Muscle of arm (tissue), 12 donors: Measurements from ENCODE around the gene GPS2. TPM values are rescaled to one million over a fixed set of nuclear protein-coding genes. Genes with fewer than 3 reads are reported as not detected.

Experiments
- DNase-seq: peaks from one replicate; pipeline ENCODE4 v3.0.0-alpha.2; 2013
- polyA plus RNA-seq, 12 donors: library from polyadenylated mRNA; unstranded; fragments of 120-200 nt; gene quantifications; one replicate each; pipeline ENCODE4 v1.2.1, GENCODE V29; 2013; ENCODE audit not compliant: insufficient read length in 12 of 12

Gene GPS2
- polyA plus RNA-seq, 12 donors, result 56.0 to 125 (median 60.5) TPM; not detected in 1

- DNase-seq, result no peak
These were observed 35.7 kb downstream of the GPS2 start for GRCh38 chr17:7279448-7279847.

- DNase-seq, result no peak
These were observed 48.4 kb downstream of the GPS2 start for GRCh38 chr17:7266784-7267183.

GRCh38 chr17:7263801-7264078 is 51.4 kb downstream of the GPS2 start:
- DNase-seq, result no peak

GRCh38 chr17:7262935-7263800 is 52.0 kb downstream of the GPS2 start:
- no peak for DNase-seq

Other genes starting within 250 kb of the GPS2 start
- gene CLEC10A, start 235.1 kb downstream of the GPS2 start, polyA plus RNA-seq, result 1 to 10 TPM in 10 of 12 donors, not detected in 2; 1.1 to 4.4 (median 1.5) TPM
- 1 to 10 TPM in 2 of 12 donors, under 1 TPM in 8, not detected in 2; 0.12 to 1.9 (median 0.33) TPM for gene ASGR2, start 200.5 kb downstream of the GPS2 start, polyA plus RNA-seq
- gene ASGR1, start 136.0 kb downstream of the GPS2 start, polyA plus RNA-seq, result 1 to 10 TPM in 10 of 12 donors, not detected in 2; 1.4 to 10.0 (median 2.2) TPM
- gene DLG4, start 95.5 kb downstream of the GPS2 start, polyA plus RNA-seq, result 10 to 100 TPM in 11 of 12 donors, not detected in 1; 14.8 to 47.6 (median 19.5) TPM
- 100 to 1,000 TPM in 11 of 12 donors, not detected in 1; 217 to 359 (median 236) TPM for gene ACADVL, start 95.4 kb downstream of the GPS2 start, polyA plus RNA-seq
- 10 to 100 TPM in 11 of 12 donors, not detected in 1; 26.7 to 49.0 (median 33.7) TPM for gene DVL2, start 80.8 kb downstream of the GPS2 start, polyA plus RNA-seq
- 10 to 100 TPM in 11 of 12 donors, not detected in 1; 22.6 to 56.9 (median 33.3) TPM for gene PHF23, start 75.9 kb downstream of the GPS2 start, polyA plus RNA-seq
- gene GABARAP, start 72.9 kb downstream of the GPS2 start, polyA plus RNA-seq, result 100 to 1,000 TPM in 11 of 12 donors, not detected in 1; 201 to 913 (median 299) TPM
- gene CTDNEP1, start 63.6 kb downstream of the GPS2 start, polyA plus RNA-seq, result 100 to 1,000 TPM in 11 of 12 donors, not detected in 1; 152 to 205 (median 181) TPM
- 10 to 100 TPM in 11 of 12 donors, not detected in 1; 32.1 to 70.1 (median 38.0) TPM for gene ELP5, start 63.1 kb downstream of the GPS2 start, polyA plus RNA-seq
- gene CLDN7, start 52.9 kb downstream of the GPS2 start, polyA plus RNA-seq, result 10 to 100 TPM in 1 of 12 donors, 1 to 10 TPM in 7, under 1 TPM in 3, not detected in 1; 0.32 to 39.4 (median 1.1) TPM
- gene SLC2A4, start 33.6 kb downstream of the GPS2 start, polyA plus RNA-seq, result 10 to 100 TPM in 10 of 12 donors, 1 to 10 TPM in 1, not detected in 1; 6.9 to 49.0 (median 19.5) TPM
- gene YBX2, start 20.7 kb downstream of the GPS2 start, polyA plus RNA-seq, result 1 to 10 TPM in 9 of 12 donors, under 1 TPM in 2, not detected in 1; 0.41 to 6.7 (median 2.3) TPM
- 100 to 1,000 TPM; 199 to 437 (median 272) TPM for gene EIF5A, start 7.7 kb downstream of the GPS2 start, polyA plus RNA-seq
- gene NEURL4, start 14.0 kb upstream of the GPS2 start, polyA plus RNA-seq, result 10 to 100 TPM in 11 of 12 donors, not detected in 1; 12.7 to 24.9 (median 17.4) TPM
- 10 to 100 TPM in 3 of 12 donors, 1 to 10 TPM in 8, not detected in 1; 2.8 to 17.4 (median 8.1) TPM for gene ACAP1, start 21.2 kb upstream of the GPS2 start, polyA plus RNA-seq
- gene KCTD11, start 36.8 kb upstream of the GPS2 start, polyA plus RNA-seq, result 1 to 10 TPM in 11 of 12 donors, not detected in 1; 5.0 to 9.0 (median 6.6) TPM
- not detected for gene TMEM95, start 39.8 kb upstream of the GPS2 start, polyA plus RNA-seq
- gene TNK1, start 65.7 kb upstream of the GPS2 start, polyA plus RNA-seq, result 1 to 10 TPM in 2 of 12 donors, under 1 TPM in 8, not detected in 2; 0.15 to 3.8 (median 0.47) TPM
- 10 to 100 TPM in 11 of 12 donors, not detected in 1; 19.8 to 52.1 (median 23.2) TPM for gene PLSCR3, start 79.2 kb upstream of the GPS2 start, polyA plus RNA-seq
- gene TMEM256, start 88.7 kb upstream of the GPS2 start, polyA plus RNA-seq, result 10 to 100 TPM in 11 of 12 donors, not detected in 1; 45.1 to 67.7 (median 49.8) TPM
- 10 to 100 TPM in 11 of 12 donors, not detected in 1; 17.0 to 37.6 (median 24.5) TPM for gene NLGN2, start 92.5 kb upstream of the GPS2 start, polyA plus RNA-seq
- gene SPEM1, start 105.0 kb upstream of the GPS2 start, polyA plus RNA-seq, result not detected
- not detected for gene SPEM2, start 110.3 kb upstream of the GPS2 start, polyA plus RNA-seq
- gene SPEM3, start 113.5 kb upstream of the GPS2 start, polyA plus RNA-seq, result not detected
- gene TMEM102, start 120.1 kb upstream of the GPS2 start, polyA plus RNA-seq, result 1 to 10 TPM in 3 of 12 donors, under 1 TPM in 7, not detected in 2; 0.62 to 2.2 (median 0.86) TPM
- gene FGF11, start 124.2 kb upstream of the GPS2 start, polyA plus RNA-seq, result 10 to 100 TPM in 1 of 12 donors, 1 to 10 TPM in 9, under 1 TPM in 1, not detected in 1; 0.97 to 15.9 (median 2.4) TPM
- 10 to 100 TPM in 11 of 12 donors, not detected in 1; 35.1 to 91.7 (median 79.7) TPM for gene CHRNB1, start 129.7 kb upstream of the GPS2 start, polyA plus RNA-seq
- 10 to 100 TPM in 11 of 12 donors, not detected in 1; 20.6 to 54.7 (median 24.4) TPM for gene ZBTB4, start 164.3 kb upstream of the GPS2 start, polyA plus RNA-seq
- under 1 TPM in 9 of 12 donors, not detected in 3; 0.08 to 0.65 (median 0.29) TPM for gene SLC35G6, start 166.1 kb upstream of the GPS2 start, polyA plus RNA-seq
- gene POLR2A, start 169.0 kb upstream of the GPS2 start, polyA plus RNA-seq, result 100 to 1,000 TPM in 2 of 12 donors, 10 to 100 TPM in 10; 42.7 to 443 (median 60.3) TPM
- 10 to 100 TPM in 11 of 12 donors, not detected in 1; 18.6 to 34.0 (median 24.7) TPM for gene TNFSF12, start 233.7 kb upstream of the GPS2 start, polyA plus RNA-seq
- 10 to 100 TPM in 1 of 12 donors, 1 to 10 TPM in 10, not detected in 1; 2.8 to 21.1 (median 4.4) TPM for gene TNFSF13, start 243.4 kb upstream of the GPS2 start, polyA plus RNA-seq
- 10 to 100 TPM in 11 of 12 donors, not detected in 1; 30.8 to 61.1 (median 43.5) TPM for gene SENP3, start 246.6 kb upstream of the GPS2 start, polyA plus RNA-seq